DMS53 treated with DMSO at 0.1 percent for 48 hours (cell line): ENCODE measurements around the gene JAZF1.

ENCODE experiments used
- DNase-seq: peaks from one replicate; lab custom pipeline; 2025; ENCODE audit not compliant: unreplicated experiment; lab: John Stamatoyannopoulos, UW

JAZF1 gene

GRCh38 chr7:28110427-28111012 lies 70.1 kb downstream of the JAZF1 start:
- DNase-seq: no peak

DNA sequence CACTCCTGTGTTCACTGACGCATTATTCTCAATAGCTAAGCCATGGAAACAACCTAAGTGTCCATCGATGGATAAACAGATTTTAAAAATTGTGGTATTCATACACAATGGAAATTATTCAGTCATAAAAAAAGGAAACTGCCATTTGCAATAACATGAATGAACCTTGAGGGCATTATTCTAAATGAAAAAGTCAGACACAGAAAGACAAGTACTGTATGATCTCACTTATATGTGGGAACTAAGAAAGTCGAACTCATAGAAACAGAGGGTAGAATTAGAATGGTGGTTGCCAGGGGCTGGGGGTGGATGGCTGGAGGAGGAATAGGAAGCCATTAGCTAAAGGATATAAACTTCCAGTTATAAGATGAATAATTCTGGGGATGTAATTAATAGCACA lies 71.8 kb downstream of the JAZF1 start:
- no peak for DNase-seq

DNA sequence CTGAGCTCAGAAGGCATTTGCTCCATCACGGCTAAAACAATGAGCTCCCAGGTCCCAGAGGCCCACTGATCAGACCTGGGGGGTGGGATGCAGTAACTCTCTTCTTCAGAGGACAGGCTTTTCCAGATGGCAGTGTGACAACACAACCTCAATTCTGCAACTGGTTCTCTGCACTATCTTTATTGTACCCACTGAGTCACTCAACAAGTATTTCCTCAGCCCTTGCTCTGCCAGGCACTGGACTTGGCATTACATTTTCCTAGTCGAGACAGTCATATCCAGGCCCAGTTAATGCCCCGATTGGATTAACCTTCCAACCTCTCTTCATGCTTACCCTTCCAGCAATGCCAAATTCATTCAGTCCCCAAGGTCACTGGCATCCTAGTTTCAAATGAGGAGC lies 72.6 kb downstream of the JAZF1 start:
- DNase-seq: no peak

DNA sequence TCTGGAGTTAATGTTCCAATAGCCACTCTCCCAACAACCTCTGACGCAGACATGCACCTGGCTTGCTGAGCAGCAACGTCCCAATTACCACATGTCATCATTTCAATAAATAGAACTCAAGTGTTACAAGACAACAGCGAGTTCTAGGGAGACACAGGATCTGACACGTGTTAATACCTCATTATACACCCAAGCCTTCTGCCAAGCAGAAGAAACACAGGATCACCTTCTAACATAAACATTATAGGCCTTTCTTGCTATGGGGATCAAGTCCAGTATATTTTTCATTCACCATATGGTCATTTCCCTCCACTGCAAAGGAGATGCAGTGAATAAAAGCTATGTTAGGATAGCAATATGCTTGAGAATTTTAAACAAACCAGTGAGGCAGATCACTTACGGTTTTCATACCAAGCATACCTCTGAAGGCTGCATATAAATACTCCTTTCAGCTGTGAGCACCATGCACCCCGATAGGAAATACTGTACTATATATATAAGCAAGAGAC lies 74.2 kb downstream of the JAZF1 start:
- DNase-seq: peak; percentile 95

DNA sequence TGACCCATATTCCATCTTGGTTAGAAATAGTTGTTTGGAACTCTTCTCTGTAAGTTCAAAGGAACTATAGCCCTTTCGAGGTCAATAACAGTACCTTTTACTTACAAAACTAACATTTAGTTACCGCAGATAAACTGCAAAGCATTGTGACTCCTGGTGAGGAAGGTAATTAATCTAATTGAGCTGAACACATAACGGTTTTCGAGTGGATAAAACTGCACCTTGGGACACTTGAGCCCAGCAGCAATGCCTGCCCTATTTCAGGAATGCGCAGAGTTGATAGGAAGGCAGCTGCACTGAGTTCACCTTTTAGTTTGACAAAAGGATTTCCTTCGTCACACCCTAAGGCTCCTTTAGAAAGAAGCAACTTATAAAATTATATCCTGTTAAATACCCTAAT lies 75.4 kb downstream of the JAZF1 start:
- DNase-seq: no peak

DNA sequence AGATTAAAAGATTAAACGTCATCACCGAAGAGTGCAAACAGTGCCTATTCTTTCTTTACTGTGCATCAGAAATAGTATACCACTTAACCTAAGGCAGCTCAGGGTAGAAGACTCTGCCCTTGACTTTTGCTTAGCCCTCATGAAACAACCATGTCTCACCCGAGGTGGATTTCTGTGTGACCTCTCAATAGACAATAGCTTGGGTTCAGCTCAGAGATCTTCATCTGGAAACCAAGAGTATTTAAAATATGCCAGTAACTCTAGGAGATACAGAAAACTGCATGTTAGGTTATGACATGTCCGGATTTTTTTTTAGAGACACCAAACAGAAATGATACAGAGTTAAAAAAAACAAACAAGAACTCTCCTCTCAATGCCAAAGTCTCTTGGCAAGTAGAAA lies 75.8 kb downstream of the JAZF1 start:
- no peak for DNase-seq

GRCh38 chr7:28104041-28104541 lies 76.5 kb downstream of the JAZF1 start:
- DNase-seq: no peak

GRCh38 chr7:28102797-28103196 lies 77.8 kb downstream of the JAZF1 start:
- no peak for DNase-seq

DNA sequence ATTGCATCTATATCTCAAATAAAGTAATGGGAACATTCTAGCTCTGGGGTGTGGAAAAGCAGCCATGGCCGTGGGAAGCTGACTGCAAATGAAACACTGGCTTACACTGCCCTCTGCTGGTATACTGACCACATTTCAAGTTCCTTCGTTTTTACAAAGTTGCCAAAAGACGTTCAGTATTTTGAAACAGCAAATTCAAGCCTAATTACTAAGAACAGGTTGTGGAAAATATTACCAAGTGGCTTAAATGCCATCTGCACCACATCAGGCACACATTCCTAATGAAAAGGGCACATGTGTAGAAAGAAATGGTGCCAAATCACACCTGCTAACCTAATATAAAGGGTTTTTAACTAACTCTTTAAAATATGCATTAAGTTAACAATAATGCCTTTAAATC lies 83.9 kb downstream of the JAZF1 start:
- peak; percentile 72 for DNase-seq

DNA sequence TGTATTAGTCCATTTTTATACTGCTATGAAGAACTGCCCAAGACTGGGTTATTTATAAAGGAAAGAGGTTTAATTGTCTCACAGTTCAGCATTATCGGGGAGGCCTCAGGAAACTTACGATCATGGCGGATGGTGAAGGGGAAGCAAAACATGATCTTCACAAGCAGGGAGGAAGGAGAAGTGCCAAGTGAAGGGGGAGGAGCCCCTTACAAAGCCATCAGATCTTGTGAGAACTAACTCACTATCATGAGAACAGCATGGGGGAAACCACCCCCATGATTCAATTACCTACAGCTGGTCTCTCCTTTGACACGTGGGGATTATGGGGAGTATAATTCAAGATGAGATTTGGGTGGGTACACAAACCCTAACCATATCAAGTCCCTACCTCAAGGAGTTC lies 85.4 kb downstream of the JAZF1 start:
- no peak for DNase-seq

- peak; percentile 26 for DNase-seq
Observed at GRCh38 chr7:28093623-28094232, 86.9 kb downstream of the JAZF1 start.

GRCh38 chr7:28091190-28091589 lies 89.4 kb downstream of the JAZF1 start:
- no peak for DNase-seq

DNA sequence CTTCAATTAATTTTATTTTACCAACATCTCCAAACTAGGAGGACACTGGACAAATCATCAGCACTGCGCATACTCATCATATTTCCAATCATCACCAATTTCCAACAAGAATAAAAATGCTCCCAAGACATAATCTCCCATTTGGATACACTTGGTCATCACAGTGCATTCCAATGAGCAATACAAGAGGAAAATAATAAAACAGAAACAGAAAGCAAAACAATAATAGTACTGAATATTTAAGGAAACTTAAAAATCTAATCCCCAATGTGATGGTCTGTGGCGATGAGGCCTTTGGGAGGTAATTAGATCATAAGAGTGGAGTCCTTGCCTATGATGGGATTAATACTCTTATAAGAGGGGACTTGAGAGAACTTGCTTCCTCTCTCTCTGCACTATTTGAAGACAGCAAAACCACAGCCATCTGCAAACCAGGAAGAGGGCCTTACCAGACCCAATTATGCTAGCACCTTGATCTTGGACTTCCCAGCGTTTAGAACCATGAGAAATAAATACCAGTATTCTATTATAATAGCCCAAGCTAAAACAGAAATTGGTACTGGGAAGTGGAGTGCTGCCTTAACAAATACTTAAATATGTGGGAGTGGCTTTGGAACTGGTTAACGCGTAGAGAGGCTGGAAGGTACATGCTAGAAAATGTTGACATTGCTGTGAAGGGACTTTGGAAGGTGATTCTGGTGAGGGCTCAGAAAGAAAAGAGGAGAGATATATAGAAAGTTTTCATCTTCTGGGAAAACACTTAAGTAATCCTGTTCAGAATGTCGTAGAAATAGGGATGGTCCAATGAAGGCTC lies 91.5 kb downstream of the JAZF1 start:
- DNase-seq: no peak

DNA sequence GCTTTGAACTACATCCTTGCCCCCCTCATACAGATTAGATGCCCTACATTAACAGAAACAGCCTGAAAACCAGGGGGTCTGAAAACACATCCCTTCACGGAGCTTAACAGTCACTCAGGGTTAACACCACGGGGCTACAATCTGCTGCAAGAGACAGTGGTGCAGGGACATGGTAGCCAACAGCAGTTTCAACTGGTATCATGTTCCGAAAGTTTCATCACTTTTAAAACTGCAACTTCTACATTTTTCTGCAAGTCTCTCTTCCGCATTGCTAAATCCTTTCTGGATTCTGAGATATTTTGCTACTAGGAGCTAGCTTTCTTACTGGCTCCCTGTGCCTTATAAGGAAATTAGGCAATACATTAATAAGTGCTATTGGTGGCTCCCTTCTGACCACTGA lies 92.6 kb downstream of the JAZF1 start:
- no peak for DNase-seq

DNA sequence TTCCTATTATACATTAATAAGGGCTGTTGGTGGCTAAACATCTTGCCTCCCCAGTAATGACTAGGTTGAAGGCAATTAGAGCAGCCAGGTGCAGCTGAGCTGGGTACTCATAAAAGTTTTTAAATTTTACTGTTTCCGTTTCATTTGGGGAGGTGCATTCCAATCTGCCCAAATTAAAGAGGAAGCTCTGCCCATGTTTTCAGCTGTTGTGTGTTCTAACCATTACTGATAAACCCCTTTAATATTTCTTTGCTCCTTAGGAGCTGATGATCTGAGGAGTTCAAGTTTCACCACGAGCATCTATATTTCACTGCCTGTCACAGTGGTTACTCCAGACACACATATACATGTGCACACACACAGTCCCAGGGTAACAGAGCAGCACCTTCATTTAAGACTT lies 94.4 kb downstream of the JAZF1 start:
- DNase-seq: no peak

DNA sequence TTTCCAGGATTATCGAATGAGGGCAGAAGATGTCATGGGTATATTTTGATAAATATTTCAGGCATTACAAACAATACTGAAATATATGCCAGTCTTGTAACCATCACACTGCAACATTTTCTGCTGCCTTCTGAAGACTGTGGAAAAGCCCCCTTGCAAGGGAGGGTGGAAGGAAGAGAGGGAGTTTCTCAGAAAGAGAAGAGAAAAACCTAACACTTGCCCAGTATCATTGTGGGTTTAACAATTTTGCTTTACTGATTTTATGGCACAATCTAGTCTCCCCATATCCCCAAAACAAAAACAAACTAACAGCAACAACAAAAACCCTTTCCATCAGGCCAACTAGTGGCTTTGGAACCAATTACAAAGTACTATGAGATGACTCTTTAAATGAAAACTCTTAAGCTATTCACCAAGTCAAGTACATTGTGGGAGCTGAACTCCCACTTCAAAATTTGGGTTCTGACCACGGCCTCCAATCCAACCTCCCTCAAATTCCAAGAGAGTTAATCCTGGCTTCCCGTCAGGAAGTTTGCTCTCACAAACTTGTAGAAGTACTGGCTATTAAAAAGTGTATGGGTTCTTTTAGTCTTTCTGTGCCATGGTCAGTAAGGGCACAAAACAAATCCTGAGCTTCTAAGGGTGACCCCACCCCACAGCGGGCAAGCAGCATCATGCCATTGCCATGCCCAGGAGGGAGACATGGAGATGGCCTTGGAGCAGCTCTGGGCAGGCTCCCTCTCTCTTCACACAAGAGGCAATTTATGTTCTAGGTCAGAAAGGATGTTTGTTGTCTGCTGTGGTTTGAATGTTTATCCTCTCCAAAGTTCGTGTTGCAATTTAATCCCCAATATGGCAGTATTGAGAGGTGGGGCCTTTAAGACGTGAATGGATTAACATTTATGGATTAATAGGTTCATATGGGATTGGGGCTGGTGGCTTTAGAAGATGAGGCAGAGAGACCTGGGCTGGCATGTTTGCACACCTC lies 96.3 kb downstream of the JAZF1 start:
- no peak for DNase-seq

DNA sequence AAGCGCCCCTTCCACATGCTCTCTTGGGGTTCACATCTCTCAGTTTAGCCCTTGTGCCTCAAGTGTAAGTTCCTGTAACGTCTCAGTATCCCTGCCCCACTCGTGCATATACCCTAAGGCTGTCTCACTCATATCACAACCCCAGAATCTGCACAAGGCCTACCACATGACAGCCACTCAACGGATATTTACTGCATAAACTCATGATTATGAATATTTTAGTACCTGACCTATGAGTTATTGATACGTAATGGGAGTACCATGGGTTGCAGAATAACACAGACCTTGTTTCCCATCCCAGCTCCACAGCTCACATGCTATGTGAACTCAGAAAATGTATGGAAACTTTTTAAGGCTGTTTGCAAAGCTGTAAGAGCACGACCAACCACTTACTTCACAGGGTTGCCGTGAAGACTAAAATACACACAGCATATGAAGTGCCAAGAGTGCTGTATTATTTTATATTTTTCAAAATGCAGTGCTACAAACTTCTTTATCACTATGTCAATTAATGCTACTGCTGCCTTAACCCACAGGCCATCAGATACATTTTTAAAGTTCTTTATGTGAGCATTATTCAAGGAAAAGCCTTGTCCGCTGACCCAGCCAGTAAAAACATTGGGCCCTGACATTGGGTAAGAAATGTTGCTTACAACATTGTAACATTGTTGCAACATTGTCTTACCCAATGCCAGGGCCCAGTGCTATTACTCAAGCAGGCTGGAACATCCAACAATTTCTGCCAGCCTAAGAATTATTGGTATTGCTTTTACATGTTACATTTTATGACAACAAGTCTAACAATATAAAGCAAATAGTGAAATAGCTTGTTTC lies 97.2 kb downstream of the JAZF1 start:
- no peak for DNase-seq

DNA sequence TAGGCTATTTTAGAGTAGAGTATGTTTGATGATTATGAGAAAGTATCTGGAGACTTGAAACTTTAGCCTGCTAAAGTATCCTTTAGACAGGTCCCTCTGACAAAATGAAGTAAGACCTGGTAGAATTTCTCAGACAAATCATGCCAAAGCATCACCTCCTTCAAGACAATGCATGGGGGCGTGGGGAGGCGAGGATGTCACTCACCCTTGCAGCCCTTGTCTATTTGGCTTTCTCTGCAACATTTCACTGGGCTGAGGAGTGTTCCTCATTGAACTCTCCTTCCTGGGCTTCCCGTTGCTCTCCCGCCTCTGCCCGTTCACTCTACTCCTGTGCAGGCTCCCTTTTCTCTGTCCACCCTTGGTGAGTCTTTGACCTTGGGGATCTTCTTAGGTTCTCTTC lies 98.5 kb downstream of the JAZF1 start:
- DNase-seq: no peak

GRCh38 chr7:28081016-28081415 lies 99.6 kb downstream of the JAZF1 start:
- DNase-seq: no peak
